Activated naive CD8-positive, alpha-beta T cell treated with anti-CD3 and anti-CD28 coated beads, Interleukin-2, amount 50 U/mL, for 24 hours (primary cell): ENCODE data around the gene NBPF14.
"Not testable (repeated sequence)": the region's sequence is repeated elsewhere in the genome, so short reads cannot be mapped to it uniquely, and the experiment has no call there.

Source experiments
- ATAC-seq: fragments of 150-1000 bp; cut with Tn5 transposase; one replicate; pipeline ENCODE4 v1.10.0; 2021
- DNase-seq: peaks from one replicate; pipeline ENCODE4 v3.0.0; 2021
- H3K27ac Mint-ChIP-seq: one replicate; pipeline ENCODE4 v1.8.0; 2021; ENCODE audit warnings: mild to moderate bottlenecking, mixed read lengths
- H3K27me3 Mint-ChIP-seq: one replicate; pipeline ENCODE4 v1.8.0; 2021; ENCODE audit warnings: mixed read lengths
- H3K36me3 Mint-ChIP-seq: one replicate; pipeline ENCODE4 v1.8.0; 2021; ENCODE audit warnings: low read depth, mixed read lengths
- H3K4me1 Mint-ChIP-seq: one replicate; pipeline ENCODE4 v1.8.0; 2021; ENCODE audit warnings: mixed read lengths
- H3K4me3 Mint-ChIP-seq: one replicate; pipeline ENCODE4 v1.8.0; 2021; ENCODE audit warnings: mild to moderate bottlenecking, moderate library complexity, mixed read lengths
- H3K9me3 Mint-ChIP-seq: one replicate; pipeline ENCODE4 v1.8.0; 2021; ENCODE audit warnings: mixed read lengths

Gene NBPF14

GRCh38 chr1:148595911-148596310 lies at the start of gene NBPF14:
Gene NBPF14, minus strand, starts transcription at chr1:148596011. Its CDS starts 294 bp downstream, at chr1:148595717.
- not testable (repeated sequence) for H3K27ac Mint-ChIP-seq, H3K4me1 Mint-ChIP-seq, ATAC-seq, DNase-seq, H3K36me3 Mint-ChIP-seq, H3K4me3 Mint-ChIP-seq, H3K9me3 Mint-ChIP-seq, H3K27me3 Mint-ChIP-seq

- not testable (repeated sequence) for H3K4me1 Mint-ChIP-seq, DNase-seq, H3K4me3 Mint-ChIP-seq, H3K36me3 Mint-ChIP-seq, H3K27ac Mint-ChIP-seq, H3K27me3 Mint-ChIP-seq, H3K9me3 Mint-ChIP-seq, ATAC-seq
Measured at GRCh38 chr1:148625451-148625850, 29.6 kb upstream of the NBPF14 start.

GRCh38 chr1:148618216-148618615 lies 22.4 kb upstream of the NBPF14 start:
- ATAC-seq, H3K36me3 Mint-ChIP-seq, DNase-seq, H3K4me1 Mint-ChIP-seq, H3K4me3 Mint-ChIP-seq, H3K27ac Mint-ChIP-seq, H3K9me3 Mint-ChIP-seq, H3K27me3 Mint-ChIP-seq: not testable (repeated sequence)

GRCh38 chr1:148605266-148605665 lies 9.5 kb upstream of the NBPF14 start:
- H3K36me3 Mint-ChIP-seq, DNase-seq, H3K27me3 Mint-ChIP-seq, H3K9me3 Mint-ChIP-seq, ATAC-seq, H3K4me1 Mint-ChIP-seq, H3K4me3 Mint-ChIP-seq, H3K27ac Mint-ChIP-seq: not testable (repeated sequence)

- not testable (repeated sequence) for DNase-seq, H3K27me3 Mint-ChIP-seq, ATAC-seq, H3K4me3 Mint-ChIP-seq, H3K9me3 Mint-ChIP-seq, H3K36me3 Mint-ChIP-seq, H3K27ac Mint-ChIP-seq, H3K4me1 Mint-ChIP-seq
Measured at GRCh38 chr1:148595360-148595759, 451 bp downstream of the NBPF14 start.

DNA sequence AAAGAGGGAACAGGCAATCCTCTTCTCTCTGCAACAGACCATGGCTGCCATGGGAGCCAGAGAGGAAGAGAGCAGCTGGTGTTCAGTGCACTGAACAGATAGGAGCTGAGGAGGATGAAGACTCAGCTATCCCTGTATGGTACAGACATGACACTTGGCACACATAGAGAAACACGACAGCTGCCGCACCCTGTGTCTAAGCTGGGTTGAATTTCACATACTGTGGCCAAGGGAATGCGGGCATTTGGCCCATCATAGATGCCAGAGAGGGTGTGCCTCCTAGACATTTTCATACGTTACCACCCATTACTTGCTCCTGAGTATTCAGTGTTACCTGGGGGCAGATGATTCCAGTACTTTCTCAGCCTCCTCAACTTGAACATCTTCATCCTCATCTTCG lies 4.7 kb downstream of the NBPF14 start:
- ATAC-seq, H3K36me3 Mint-ChIP-seq, DNase-seq, H3K27me3 Mint-ChIP-seq, H3K9me3 Mint-ChIP-seq, H3K27ac Mint-ChIP-seq, H3K4me1 Mint-ChIP-seq, H3K4me3 Mint-ChIP-seq: not testable (repeated sequence)

DNA sequence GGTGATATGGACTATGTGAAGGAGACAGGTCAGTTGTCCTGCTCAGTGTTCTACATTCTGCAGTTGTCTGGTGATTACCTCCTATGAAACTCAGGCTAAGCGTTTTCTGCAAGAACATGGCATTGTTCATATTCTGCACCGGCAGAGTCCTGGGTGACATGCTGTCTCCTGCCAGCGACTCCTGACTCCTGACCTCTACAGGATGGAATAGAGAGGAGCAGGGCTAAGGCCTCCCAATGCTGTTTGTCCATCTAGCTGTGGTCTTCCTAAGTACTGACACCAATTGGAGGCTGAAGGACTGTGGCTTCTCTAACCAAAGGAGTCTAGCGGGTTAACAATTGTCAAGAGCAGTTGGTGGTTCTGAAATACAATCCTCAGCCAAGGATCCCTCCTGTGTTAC lies 63.7 kb downstream of the NBPF14 start:
- ATAC-seq, H3K27me3 Mint-ChIP-seq, H3K9me3 Mint-ChIP-seq, H3K4me1 Mint-ChIP-seq, H3K27ac Mint-ChIP-seq, H3K4me3 Mint-ChIP-seq, DNase-seq, H3K36me3 Mint-ChIP-seq: not testable (repeated sequence)

- ATAC-seq, H3K9me3 Mint-ChIP-seq, H3K27me3 Mint-ChIP-seq, H3K36me3 Mint-ChIP-seq, H3K4me1 Mint-ChIP-seq: not testable (repeated sequence)
- H3K4me3 Mint-ChIP-seq, result peak overlapping the region; percentile 72
- peak overlapping the region; percentile 86 for H3K27ac Mint-ChIP-seq
- peak; percentile 75 for DNase-seq
Measured at GRCh38 chr1:148529101-148529567, 66.7 kb downstream of the NBPF14 start.

- not testable (repeated sequence) for H3K27ac Mint-ChIP-seq, H3K27me3 Mint-ChIP-seq, DNase-seq, H3K9me3 Mint-ChIP-seq, H3K36me3 Mint-ChIP-seq, H3K4me3 Mint-ChIP-seq, H3K4me1 Mint-ChIP-seq, ATAC-seq
Measured at GRCh38 chr1:148528591-148528990, 67.2 kb downstream of the NBPF14 start.

DNA sequence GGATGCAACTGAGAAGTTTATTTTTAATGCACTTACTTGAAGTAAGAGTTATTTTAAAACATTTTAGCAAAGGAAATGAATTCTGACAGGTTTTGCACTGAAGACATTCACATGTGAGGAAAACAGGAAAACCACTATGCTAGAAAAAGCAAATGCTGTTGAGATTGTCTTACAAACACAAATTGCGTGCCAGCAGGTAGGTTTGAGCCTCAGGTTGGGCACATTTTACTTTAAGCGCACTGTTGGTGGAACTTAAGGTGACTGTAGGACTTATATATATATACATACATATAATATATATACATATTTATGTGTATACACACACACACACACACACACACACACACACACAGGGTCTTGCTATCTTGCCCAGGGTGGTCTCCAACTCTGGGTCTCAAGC lies 69.2 kb downstream of the NBPF14 start:
- DNase-seq, H3K27ac Mint-ChIP-seq: not testable (repeated sequence)

GRCh38 chr1:148523205-148524144 lies 72.3 kb downstream of the NBPF14 start:
- peak overlapping the region; percentile 78 for H3K4me3 Mint-ChIP-seq
- H3K4me1 Mint-ChIP-seq, result peaks cover 16% of the 10 kb centered on the region
- ATAC-seq, result peak; percentile 4
- H3K36me3 Mint-ChIP-seq, H3K9me3 Mint-ChIP-seq, H3K27me3 Mint-ChIP-seq, DNase-seq: not testable (repeated sequence)
- H3K27ac Mint-ChIP-seq, result peak overlapping the region; percentile 99

More for the DNA sequence above, 69.2 kb downstream of the NBPF14 start:
- H3K27me3 Mint-ChIP-seq, ATAC-seq, H3K4me3 Mint-ChIP-seq, H3K9me3 Mint-ChIP-seq, H3K36me3 Mint-ChIP-seq: not testable (repeated sequence)
- H3K4me1 Mint-ChIP-seq, result peaks cover 13% of the 10 kb centered on the region

GRCh38 chr1:148522561-148523204 lies 73.1 kb downstream of the NBPF14 start:
- Mint-ChIP-seq H3K27ac (peak overlapping the region; percentile 99), H3K4me1 (peaks cover 17% of the 10 kb centered on the region), H3K4me3 (peak overlapping the region; percentile 78)
- not testable (repeated sequence) for H3K36me3 Mint-ChIP-seq, H3K9me3 Mint-ChIP-seq, H3K27me3 Mint-ChIP-seq
- DNase-seq, result peak; percentile 90
- peak; percentile 92 for ATAC-seq

- not testable (repeated sequence) for H3K9me3 Mint-ChIP-seq, H3K27me3 Mint-ChIP-seq, H3K36me3 Mint-ChIP-seq
- H3K4me1 Mint-ChIP-seq, result peaks cover 19% of the 10 kb centered on the region
- peak overlapping the region; percentile 78 for H3K4me3 Mint-ChIP-seq
- DNase-seq, result peak; percentile 80
- peak overlapping the region; percentile 99 for H3K27ac Mint-ChIP-seq
- ATAC-seq, result peak; percentile 47
Measured at GRCh38 chr1:148522072-148522471, 73.7 kb downstream of the NBPF14 start.

- H3K4me1 Mint-ChIP-seq, result peaks cover 22% of the 10 kb centered on the region
- not testable (repeated sequence) for H3K27me3 Mint-ChIP-seq, ATAC-seq, H3K9me3 Mint-ChIP-seq, H3K36me3 Mint-ChIP-seq, H3K4me3 Mint-ChIP-seq, DNase-seq
- peak overlapping the region; percentile 77 for H3K27ac Mint-ChIP-seq
Measured at GRCh38 chr1:148514310-148514709, 81.5 kb downstream of the NBPF14 start.
